ENCODE data around the gene ALDOB.

- TF ChIP-seq FOSL1 (IDR thresholded peaks at IDR 0.05; ENCODE audit: insufficient read depth, low read depth, low read length): no peak
- no peak for TF ChIP-seq RXRA (IDR thresholded peaks at IDR 0.05; ENCODE audit: insufficient read depth, low read depth, low read length)
- TF ChIP-seq, protein P1, sequence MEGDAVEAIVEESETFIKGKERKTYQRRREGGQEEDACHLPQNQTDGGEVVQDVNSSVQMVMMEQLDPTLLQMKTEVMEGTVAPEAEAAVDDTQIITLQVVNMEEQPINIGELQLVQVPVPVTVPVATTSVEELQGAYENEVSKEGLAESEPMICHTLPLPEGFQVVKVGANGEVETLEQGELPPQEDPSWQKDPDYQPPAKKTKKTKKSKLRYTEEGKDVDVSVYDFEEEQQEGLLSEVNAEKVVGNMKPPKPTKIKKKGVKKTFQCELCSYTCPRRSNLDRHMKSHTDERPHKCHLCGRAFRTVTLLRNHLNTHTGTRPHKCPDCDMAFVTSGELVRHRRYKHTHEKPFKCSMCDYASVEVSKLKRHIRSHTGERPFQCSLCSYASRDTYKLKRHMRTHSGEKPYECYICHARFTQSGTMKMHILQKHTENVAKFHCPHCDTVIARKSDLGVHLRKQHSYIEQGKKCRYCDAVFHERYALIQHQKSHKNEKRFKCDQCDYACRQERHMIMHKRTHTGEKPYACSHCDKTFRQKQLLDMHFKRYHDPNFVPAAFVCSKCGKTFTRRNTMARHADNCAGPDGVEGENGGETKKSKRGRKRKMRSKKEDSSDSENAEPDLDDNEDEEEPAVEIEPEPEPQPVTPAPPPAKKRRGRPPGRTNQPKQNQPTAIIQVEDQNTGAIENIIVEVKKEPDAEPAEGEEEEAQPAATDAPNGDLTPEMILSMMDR (IDR thresholded peaks at IDR 0.05; ENCODE audit: control extremely low read depth in 1 of 3, insufficient read depth in 1 of 3, low read depth in 1 of 3, low read length in 3 of 3): no peak
- TF ChIP-seq, protein P2, sequence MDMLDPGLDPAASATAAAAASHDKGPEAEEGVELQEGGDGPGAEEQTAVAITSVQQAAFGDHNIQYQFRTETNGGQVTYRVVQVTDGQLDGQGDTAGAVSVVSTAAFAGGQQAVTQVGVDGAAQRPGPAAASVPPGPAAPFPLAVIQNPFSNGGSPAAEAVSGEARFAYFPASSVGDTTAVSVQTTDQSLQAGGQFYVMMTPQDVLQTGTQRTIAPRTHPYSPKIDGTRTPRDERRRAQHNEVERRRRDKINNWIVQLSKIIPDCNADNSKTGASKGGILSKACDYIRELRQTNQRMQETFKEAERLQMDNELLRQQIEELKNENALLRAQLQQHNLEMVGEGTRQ (IDR thresholded peaks at IDR 0.05; ENCODE audit: low read length): no peak
- no peak for TF ChIP-seq GABPA (IDR thresholded peaks at IDR 0.05; ENCODE audit: borderline replicate concordance, insufficient read depth, low read length)
- TF ChIP-seq KDM5A (IDR thresholded peaks at IDR 0.05; ENCODE audit: low read length): no peak
- no peak for TF ChIP-seq BRCA1 (IDR thresholded peaks at IDR 0.05; ENCODE audit: low read depth, low read length)
- no peak for TF ChIP-seq POLR2A (IDR thresholded peaks at IDR 0.05; ENCODE audit: control extremely low read depth in 1 of 2, low read depth in 2 of 2, low read length in 2 of 2)
- TF ChIP-seq EZH2 (IDR thresholded peaks at IDR 0.05; ENCODE audit: low read depth, low read length, severe bottlenecking): no peak
These were observed 2.8 kb downstream of the ALDOB start for GRCh38 chr9:101432740-101433139.
